ENCODE measurements around the gene PIRT.

DNA sequence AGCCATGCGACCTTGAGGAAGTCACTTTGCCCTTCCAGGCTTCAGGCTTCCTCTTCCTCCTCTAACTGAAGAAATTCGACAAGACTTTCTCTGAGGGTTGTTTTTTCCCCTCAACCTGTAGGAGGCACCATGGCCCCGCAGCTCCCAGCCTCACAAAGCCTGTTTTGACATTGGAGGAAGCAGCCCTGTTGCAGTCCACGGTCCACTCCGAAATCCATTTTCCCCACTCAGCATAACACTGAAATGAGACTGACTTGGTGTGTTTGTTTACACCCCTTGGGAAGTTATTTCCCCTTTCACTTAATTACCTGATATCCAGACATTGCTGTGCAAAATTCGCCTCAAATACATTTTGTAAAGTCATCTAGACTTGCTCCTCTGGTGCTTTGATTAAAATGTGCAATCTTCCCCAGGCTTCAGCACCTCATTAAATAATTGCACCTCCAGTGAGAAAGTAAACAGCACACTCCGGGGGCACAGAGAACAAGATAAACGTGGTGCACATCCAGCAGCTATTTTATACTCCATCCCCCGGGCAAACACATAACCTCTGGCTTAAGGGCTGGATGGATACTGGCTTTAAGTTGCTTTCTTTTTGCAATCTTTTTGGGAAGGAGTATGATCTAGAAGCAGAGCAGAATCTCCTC lies 41.4 kb upstream of the PIRT start:
- TF ChIP-seq, protein P1, sequence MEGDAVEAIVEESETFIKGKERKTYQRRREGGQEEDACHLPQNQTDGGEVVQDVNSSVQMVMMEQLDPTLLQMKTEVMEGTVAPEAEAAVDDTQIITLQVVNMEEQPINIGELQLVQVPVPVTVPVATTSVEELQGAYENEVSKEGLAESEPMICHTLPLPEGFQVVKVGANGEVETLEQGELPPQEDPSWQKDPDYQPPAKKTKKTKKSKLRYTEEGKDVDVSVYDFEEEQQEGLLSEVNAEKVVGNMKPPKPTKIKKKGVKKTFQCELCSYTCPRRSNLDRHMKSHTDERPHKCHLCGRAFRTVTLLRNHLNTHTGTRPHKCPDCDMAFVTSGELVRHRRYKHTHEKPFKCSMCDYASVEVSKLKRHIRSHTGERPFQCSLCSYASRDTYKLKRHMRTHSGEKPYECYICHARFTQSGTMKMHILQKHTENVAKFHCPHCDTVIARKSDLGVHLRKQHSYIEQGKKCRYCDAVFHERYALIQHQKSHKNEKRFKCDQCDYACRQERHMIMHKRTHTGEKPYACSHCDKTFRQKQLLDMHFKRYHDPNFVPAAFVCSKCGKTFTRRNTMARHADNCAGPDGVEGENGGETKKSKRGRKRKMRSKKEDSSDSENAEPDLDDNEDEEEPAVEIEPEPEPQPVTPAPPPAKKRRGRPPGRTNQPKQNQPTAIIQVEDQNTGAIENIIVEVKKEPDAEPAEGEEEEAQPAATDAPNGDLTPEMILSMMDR (IDR thresholded peaks at IDR 0.05): no peak
- TF ChIP-seq EZH2 (IDR thresholded peaks at IDR 0.05; ENCODE audit: borderline replicate concordance, insufficient read depth, low read depth, low read length, poor library complexity, severe bottlenecking): no peak

Data from B cell (primary cell).